SU-DHL-6 (cell line): Measurements from ENCODE around the gene CNIH2.

Experiments used
- EZH2phosphoT487 ChIP-seq: fragments of 200-600 bp; sonication (generic), shearing (Covaris generic); conservative IDR thresholded peaks from 2 replicates; pipeline ENCODE4 v1.6.1; 2018; ENCODE audit warnings: mild to moderate bottlenecking, antibody characterized with exemption, low read length, moderate library complexity, mixed read lengths
- TF ChIP-seq, protein P1 (sequence below): fragments of 200-600 bp; sonication (generic); IDR thresholded peaks from one replicate; pipeline ENCODE4 v1.5.1; 2017; ENCODE audit warnings: antibody characterized with exemption, mild to moderate bottlenecking, low read length, moderate library complexity; ENCODE audit not compliant: insufficient read depth, poor library complexity, severe bottlenecking

DNA sequence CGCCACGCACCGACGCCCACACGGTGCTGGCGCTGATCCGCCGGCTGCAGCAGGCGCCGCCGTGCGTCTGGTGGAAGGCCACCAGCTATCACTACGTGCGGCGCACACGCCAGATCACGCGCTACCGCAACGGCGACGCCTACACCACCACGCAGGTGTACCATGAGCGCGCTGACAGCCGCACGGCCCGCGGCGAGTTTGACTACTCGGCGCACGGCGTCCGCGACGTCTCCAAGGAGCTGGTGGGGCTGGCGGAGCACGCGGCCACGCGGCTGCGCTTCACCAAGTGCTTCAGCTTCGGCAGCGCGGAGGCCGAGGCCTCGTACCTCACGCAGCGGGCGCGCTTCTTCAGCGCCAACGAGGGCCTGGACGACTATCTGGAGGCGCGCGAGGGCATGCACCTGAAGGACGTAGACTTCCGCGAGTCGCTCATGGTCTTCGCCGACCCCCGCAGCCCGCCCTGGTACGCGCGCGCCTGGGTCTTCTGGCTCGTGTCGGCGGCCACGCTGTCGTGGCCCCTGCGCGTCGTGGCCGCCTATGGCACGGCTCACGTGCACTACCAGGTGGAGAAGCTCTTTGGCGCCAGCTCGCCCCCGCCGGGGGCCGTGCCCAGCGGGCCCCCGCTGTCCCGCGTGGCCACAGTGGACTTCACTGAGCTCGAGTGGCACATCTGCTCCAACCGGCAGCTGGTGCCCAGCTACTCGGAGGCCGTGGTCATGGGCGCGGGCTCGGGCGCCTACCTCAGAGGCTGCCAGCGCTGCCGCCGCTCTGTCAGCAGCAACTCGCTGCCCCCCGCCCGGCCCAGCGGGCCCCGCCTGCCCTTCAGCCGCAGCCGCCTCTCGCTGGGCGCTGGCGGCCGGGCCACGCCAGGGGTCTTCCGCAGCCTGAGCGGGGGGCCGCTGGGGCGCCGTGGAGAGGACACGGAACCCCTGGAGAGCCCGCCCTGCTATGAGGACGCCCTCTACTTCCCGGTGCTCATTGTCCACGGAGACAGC lies 16.9 kb downstream of the CNIH2 start:
- TF ChIP-seq EZH2phosphoT487, result no peak
- TF ChIP-seq, protein P1, sequence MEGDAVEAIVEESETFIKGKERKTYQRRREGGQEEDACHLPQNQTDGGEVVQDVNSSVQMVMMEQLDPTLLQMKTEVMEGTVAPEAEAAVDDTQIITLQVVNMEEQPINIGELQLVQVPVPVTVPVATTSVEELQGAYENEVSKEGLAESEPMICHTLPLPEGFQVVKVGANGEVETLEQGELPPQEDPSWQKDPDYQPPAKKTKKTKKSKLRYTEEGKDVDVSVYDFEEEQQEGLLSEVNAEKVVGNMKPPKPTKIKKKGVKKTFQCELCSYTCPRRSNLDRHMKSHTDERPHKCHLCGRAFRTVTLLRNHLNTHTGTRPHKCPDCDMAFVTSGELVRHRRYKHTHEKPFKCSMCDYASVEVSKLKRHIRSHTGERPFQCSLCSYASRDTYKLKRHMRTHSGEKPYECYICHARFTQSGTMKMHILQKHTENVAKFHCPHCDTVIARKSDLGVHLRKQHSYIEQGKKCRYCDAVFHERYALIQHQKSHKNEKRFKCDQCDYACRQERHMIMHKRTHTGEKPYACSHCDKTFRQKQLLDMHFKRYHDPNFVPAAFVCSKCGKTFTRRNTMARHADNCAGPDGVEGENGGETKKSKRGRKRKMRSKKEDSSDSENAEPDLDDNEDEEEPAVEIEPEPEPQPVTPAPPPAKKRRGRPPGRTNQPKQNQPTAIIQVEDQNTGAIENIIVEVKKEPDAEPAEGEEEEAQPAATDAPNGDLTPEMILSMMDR, result no peak
